HG02798 (cell line): ENCODE results near the gene C16orf74.

Source experiments
- ATAC-seq: cut with Tn5 transposase; IDR thresholded peaks from one replicate; pipeline ENCODE4 v1.9.1; 2021; ENCODE audit warnings: mild to moderate bottlenecking; ENCODE audit not compliant: unreplicated experiment, poor library complexity

C16orf74 gene

DNA sequence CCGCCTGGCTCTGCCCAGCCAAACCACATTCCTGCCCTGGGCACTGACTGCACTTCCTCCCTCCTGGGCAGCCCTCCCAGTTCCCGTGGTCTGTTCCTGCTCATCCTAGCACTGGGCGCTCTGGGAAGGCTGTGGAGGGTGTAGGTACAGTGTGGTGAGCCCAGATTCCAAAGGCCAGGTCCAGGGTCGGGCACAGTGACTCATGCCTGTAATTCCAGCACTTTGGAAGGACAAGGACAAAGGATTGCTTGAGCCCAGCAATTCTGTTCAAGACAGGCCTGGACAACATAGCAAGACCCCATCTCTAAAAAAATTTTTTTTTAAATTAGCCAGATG is 30.6 kb downstream of the C16orf74 start:
- no peak for ATAC-seq

DNA sequence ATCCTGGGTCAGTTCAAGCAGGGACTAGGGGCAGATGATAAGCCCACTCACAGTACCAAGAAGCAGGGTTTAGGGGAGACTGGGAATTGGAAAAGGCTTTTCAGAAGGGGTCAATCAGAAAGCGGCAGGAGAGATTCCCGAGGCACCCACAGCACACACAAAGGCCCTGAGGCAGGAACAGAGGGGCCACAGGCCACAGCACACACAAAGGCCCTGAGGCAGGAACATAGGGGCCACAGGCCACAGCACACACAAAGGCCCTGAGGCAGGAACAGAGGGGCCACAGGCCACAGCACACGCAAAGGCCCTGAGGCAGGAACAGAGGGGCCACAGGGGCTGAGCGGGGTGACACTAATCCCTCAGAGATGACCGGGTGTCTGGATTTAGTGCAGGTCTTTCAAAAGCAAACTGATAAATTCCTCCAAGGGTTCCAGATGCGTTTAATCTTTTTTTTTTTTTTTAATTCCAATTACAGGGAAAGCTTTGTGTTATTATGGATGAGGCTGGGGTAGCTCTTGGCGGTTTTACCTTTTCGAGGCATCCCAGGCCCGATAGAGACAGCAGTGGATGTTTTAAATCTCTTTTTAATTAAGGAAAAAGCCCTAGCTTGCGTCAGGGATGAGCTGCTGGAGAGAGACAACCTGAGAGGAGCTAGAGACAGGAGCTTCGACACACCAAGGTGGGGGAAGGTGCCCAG is 31.1 kb downstream of the C16orf74 start:
- ATAC-seq, result no peak

- ATAC-seq, result no peak
These were observed 32.2 kb downstream of the C16orf74 start for GRCh38 chr16:85718682-85719081.

GRCh38 chr16:85718153-85718477 is 32.8 kb downstream of the C16orf74 start:
- no peak for ATAC-seq

- ATAC-seq, result no peak
These were observed 33.3 kb downstream of the C16orf74 start for GRCh38 chr16:85717393-85718152.

DNA sequence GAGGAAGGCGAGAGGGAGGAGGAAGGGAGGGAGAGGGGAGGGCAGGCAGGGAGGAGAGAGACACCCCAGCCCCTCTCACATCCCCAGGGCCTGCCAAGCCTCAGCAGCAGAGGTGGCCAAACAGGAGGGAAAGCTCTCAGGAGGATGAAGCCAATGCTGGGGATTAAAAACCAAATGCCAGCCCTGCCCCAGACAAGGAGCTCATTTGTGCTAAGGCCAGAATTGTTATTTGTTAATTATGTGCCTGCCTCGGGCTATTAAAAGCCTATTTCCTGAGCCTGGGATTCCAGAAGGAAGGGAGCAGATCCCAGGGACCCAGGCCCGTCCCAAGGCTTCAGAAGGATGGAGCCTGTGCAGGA is 34.2 kb downstream of the C16orf74 start:
- no peak for ATAC-seq

DNA sequence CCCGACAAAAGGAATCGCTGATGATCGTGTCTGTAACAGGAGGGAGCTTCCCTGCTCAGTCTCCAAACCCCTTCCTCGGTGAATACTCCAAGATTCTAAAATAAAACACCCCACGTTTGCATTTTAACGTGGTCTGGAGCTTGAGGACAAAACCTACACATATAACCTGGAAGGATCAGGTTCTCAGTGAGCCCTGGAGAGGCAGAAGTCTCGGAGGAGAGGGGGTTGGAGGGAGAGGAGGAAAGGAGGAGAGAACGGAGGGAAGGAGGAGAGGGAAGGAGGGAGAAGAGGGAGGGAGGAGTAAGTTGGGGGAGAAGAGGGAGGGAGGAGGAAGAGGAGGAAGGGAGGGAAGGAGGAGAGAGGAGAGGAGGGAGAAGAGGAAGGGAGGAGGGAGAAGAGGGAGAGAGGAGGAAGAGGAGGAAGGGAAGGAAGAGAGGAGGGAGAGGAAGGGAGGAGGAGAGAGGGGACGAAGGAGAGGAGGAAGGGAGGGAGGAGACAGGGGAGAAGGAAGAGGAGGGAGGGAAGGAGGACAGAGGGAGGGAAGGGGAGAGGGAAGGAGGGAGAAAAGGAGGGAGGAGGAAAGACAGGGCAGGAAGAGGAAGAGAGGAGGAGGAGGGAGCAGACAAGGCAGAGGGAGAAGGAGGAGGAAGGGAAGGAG is 34.7 kb downstream of the C16orf74 start:
- ATAC-seq, result no peak

DNA sequence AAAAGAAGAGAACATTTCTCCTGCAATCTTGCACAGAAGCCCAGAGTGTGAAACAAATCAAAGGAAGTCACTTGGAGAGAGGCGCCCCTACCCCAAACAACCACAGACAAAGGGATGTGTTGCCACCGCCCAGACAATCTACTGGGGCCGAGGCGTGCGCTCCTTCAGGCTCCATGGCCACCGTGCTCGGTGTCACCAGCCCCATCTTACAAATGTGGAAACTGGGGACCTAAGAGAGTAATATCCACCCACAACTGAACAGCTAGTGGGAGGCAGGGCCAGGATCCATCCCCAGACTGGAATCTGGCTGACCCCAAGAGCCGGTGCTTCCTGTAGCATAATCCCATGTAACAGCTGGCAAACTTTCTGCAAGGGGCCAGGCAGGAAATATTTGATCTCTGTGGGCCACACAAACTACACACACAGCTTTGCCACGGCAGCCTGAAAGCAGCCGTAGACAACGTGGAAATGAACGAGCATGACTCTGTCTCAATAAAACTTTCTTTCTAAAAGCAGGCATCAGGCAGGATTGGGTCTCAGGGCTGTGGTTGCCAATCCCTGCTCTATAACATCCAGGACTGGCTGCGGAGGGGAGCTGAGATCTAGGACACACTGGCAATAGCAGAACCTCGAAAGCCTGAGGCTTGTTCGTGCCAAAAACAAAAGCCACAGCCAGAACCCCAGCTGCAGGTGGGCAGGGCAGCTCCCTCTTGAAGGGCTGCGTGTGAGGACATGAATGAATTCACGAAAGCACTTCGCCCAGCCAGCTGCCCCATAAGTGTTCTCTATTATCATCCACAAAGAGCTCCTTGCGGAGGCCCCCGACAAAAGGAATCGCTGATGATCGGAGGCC is 35.5 kb downstream of the C16orf74 start:
- ATAC-seq, result no peak

DNA sequence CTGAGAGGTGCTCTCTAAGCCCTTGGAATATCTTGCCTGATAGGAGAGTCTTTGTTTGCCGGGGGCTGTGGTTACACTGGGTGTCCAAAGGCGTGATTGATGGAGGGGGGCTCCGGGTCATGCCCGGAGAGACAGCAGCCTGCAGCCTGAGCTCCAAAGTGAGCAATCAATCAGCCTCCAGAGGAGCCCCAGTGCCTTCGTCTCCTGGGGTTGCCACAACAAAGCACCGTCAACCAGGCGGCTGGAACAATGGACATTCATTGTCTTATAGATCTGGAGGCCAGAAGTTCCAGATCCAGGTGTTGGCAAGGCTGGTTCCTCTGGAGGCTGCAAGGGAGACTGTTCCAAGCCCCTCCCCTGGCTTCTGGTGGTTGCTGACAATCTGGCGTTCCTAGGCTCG is 38.1 kb downstream of the C16orf74 start:
- ATAC-seq, result no peak

DNA sequence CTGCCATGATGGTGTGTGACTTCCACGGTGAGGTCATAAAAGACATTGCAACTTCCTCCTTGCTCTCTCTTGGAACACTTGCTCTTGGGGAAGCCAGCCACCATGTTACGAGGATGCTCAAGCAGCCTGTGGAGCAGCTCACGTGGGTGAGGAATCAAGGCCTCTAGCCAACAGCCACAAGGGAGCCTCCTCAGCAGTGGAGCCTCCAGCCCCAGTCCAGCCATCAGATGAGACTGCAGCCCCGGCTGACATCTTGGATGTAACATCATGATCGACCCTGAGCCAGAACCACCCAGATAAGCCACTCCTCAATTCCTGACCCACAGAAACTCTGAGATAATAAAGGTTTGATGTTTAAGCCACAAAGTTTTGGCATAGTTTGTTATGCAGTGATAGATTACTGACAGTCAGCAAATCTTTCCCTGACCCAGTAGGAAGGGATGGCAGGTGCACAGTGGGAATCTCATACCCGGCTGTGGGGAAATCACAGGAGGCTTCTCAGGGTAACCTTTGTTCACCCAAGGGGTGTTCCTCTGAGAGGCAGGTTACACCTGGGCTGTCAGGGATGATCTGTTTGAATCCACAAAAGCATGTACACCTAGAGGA is 38.8 kb downstream of the C16orf74 start:
- no peak for ATAC-seq

DNA sequence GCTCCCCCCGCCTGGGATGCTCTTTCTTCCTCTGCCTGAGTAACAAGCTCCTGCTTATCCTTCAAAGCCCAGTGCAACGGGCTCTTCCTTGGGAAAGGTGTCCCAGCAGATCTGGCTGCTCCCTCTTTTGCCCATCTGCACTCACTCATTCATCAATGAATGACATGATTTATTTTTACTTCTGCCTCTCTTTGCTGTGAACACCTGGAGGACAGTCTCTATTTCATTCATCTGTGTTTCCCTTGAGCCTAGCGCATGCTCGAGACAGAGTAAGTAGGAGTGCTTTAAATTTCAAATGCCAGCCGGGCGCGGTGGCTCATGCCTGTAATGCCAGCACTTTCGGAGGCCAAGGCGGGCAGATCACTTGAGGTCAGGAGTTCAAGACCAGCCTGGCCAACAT is 40.2 kb downstream of the C16orf74 start:
- ATAC-seq, result no peak

GRCh38 chr16:85709766-85710585 is 40.9 kb downstream of the C16orf74 start:
- no peak for ATAC-seq

DNA sequence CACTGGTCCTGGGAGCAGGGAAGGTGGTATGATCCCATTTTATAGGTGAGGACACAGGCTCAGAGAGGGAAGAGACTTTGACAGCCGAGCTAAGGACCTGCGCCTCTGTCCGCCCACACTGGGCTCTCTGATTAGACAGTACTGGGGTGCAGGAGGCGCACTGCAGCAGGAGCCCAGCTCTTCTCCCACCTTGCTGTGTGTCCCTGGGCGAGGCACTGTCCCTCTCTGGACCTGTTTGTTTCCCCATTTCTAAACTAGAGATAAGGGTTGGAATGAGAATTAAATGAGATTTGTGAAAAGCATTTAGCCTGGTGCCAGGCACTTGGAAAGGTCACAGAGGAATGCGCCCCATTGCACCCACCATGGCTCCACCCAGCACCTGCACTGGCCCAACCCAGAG is 42.6 kb downstream of the C16orf74 start:
- ATAC-seq, result no peak

- no peak for ATAC-seq
These were observed 43.3 kb downstream of the C16orf74 start for GRCh38 chr16:85707528-85708095.

DNA sequence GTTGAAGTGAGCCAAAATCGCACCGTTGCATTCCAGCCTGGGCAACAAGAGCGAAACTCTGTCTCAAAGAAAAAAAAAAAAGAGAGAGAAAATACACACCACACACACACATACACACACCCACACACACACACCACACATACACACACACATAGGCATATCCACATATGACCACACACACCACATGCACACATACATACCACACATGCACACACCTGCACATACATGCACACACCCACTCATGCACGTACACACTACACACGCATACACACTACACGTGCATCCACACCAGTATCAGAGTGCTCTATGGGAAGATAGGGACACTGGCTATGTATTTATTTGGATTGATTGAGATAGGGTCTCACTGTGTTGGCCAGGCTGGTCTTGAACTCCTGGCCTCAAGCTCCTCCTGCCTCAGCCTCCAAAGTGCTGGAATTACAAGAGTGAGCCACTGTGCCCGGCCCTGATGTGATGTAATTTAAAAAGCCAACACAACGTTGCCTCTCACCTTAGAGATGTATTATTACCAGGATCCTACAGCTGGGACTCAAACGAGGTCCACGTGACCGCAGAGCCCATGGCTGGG is 44.4 kb downstream of the C16orf74 start:
- ATAC-seq, result no peak

- no peak for ATAC-seq
These were observed 45.7 kb downstream of the C16orf74 start for GRCh38 chr16:85704900-85705846.

DNA sequence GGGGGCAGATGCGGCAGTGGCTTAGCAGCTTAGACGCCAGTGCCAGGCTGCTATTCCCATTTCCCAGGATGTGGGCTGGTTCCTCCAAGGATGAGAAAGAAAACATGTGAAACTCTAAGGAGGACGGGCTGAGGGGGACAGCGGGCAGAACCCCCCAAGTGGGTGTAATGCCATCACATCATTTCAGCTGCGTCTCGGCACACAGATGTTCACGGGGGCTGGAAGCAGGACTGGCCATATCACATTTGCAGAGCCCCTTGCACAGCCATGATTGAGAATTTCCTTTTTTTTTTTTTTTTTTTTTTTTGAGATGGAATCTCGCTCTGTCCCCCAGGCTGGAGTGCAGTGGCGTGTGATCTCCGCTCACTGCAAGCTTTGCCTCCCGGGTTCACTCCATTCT is 46.9 kb downstream of the C16orf74 start:
- ATAC-seq, result no peak

GRCh38 chr16:85699628-85700027 is 51.3 kb downstream of the C16orf74 start:
- ATAC-seq, result no peak
